ENCODE results near the gene KCNG2. TPM values are rescaled to one million over a fixed set of nuclear protein-coding genes. Genes with fewer than 3 reads are reported as not detected.

The KCNG2 gene
- total RNA-seq, 1 donor: under 0.01 TPM

DNA sequence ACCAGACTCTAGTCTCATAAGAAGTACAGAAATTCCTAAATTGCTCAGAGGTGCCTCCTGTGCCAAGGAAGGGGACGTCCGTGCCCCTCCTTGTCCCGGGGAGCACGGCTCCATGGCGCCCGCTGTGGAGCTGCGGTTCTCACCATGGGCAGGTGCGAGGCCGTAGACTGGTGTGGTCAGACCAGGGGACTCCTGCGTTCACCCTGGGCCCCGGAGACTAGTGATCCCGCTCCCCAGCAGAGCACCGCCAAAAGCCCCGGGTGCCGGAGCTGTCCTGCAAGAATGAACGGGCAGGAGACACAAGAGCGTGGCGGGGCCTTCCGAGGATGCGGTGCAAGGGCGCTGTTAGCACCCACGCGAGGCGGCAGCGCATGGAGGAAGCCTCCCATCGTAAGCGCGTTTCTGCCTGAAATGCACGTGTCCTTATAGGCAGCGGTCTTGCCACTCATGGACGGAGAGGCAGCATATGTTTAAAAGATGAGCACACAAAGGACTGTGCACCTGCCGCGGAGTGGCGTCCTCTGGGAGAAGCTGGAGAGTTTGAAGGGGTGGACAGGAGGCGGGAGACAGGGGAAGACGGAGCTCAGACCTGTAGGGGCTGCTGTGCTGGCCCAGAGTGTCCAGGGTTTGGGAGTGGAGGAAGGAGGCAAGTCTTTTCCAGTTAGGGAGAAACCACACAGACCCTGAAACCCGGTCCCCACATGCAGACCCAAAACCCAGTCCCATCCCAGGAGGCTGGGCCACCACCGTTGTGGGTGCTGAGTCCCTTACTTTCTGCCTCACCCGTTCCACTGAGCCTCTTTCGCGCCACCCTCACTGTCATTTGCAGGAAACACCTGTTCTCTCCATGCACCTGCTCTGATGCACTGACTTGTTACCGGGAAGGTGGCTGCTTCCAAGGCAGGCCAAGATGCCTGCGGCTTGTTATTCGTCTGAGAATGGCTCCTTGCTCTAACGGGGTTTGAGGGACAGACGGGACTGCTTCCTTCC lies 7.5 kb upstream of the KCNG2 start:
- no peak for DNase-seq (ENCODE audit: low read depth)
- no peak overlapping the region for H3K4me3 ChIP-seq (ENCODE audit: low read depth, low read length)
- TF ChIP-seq, protein P1, sequence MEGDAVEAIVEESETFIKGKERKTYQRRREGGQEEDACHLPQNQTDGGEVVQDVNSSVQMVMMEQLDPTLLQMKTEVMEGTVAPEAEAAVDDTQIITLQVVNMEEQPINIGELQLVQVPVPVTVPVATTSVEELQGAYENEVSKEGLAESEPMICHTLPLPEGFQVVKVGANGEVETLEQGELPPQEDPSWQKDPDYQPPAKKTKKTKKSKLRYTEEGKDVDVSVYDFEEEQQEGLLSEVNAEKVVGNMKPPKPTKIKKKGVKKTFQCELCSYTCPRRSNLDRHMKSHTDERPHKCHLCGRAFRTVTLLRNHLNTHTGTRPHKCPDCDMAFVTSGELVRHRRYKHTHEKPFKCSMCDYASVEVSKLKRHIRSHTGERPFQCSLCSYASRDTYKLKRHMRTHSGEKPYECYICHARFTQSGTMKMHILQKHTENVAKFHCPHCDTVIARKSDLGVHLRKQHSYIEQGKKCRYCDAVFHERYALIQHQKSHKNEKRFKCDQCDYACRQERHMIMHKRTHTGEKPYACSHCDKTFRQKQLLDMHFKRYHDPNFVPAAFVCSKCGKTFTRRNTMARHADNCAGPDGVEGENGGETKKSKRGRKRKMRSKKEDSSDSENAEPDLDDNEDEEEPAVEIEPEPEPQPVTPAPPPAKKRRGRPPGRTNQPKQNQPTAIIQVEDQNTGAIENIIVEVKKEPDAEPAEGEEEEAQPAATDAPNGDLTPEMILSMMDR (IDR thresholded peaks at IDR 0.05; ENCODE audit: insufficient read depth, low read depth, low read length): no peak

DNA sequence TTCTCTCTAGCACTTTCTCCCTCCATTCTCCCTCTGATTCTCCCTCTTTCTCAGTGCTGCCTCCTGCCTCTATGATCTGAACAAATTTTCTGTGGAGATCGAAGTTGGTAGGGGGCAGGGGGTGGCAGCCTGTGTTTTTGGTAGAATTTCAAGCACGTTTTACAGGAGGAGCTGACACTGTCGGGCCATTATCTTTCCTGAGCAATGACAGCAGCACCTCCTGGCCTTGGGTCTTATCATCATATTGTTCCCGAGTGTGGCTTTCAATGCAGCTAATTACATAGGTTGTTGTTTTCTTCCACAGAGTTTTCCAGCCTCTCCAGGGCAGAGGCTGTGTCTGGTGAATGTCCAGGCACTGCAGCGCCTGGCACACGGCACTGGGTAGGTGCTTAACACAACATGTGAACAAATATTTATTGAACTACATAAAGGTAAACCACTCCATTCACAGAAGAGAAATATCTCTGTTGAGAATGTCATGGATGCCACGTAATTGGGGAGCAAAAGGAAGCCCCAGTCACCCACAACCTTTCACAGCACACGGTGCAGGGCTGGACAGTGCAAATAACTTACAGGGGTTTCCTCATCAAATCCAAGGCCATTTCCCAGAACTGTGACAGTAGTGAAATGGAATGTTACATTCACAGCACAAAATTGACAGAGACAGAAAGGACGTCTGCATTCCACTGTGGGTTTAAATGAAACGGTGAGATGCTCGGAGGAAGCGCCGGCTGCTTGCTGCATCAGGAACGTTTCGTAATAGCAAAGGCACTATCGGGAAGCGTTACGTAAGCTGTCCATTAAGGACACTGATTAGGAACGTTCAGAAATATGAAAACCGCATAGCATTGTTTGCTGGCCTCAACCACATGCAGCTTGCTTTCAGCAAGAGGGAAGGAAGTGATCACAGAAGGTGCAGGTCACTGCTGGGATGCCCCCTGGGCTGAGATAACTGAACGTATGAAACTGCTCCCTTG lies 6.5 kb upstream of the KCNG2 start:
- H3K4me3 ChIP-seq (ENCODE audit: low read depth, low read length): no peak overlapping the region
- TF ChIP-seq, protein P1 (IDR thresholded peaks at IDR 0.05; ENCODE audit: insufficient read depth, low read depth, low read length): no peak
- DNase-seq (ENCODE audit: low read depth): peak; percentile 99

DNA sequence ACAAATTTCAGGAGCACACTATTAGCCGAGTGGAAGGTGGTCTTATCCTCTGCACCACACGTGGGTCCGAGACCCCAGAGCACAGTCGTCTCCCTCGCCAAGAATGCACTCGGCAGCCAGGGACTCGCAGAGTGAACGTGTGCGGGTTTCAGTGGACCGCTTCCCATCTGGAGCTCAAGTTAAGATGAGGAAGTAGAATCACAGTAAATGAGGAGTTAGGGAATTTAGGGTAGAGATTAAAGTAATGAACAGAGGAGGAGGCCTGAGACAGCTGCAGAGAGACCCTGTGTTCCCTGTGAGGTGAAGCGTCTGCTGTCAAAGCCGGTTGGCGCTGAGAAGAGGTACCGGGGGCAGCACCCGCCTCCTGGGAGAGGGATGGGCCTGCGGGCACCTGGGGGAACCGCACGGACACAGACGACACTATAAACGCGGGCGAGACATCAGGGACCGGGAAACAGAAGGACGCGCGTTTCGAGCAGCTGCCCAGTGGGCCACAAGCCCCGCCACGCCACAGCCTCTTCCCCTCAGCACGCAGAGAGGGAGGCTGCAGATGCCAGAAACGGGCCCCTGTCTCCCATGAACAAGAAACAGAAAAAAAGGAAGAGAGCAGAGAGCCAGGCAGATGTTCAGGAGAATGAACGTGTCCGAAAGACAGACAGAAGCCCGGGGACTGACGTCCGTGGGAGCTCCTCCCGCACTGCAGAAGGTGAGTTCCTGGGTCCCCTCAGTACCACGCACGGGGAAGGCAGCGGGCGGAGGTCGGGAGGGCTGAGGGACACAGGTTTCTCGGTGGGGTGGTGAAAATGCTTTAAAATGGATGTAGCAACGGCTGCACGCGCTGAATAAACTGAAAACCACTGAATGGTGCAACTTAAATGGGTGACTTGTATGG lies 5.4 kb upstream of the KCNG2 start:
- TF ChIP-seq, protein P1 (IDR thresholded peaks at IDR 0.05; ENCODE audit: insufficient read depth, low read depth, low read length): no peak
- no peak for DNase-seq (ENCODE audit: low read depth)
- H3K4me3 ChIP-seq (ENCODE audit: low read depth, low read length): no peak overlapping the region

DNA sequence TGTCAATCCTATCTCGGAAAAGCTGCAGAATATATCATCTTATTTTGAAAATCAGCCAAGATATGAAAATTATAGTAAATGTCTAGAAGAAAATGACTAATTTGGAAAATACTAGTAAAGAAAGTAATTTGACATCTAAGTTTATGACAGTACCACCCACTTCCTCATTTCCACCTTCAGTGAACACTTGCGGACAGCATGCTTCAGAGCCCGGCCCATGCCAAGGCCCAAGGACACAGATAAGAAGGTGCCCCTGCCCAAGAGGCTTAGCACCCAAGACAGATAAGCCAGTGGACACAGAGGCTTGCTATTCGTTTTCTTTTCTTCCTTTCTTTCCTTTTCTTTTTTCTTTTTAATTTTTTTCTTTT lies 4.8 kb upstream of the KCNG2 start:
- no peak for DNase-seq (ENCODE audit: low read depth)
- TF ChIP-seq, protein P1 (IDR thresholded peaks at IDR 0.05; ENCODE audit: insufficient read depth, low read depth, low read length): no peak
- no peak overlapping the region for H3K4me3 ChIP-seq (ENCODE audit: low read depth, low read length)

DNA sequence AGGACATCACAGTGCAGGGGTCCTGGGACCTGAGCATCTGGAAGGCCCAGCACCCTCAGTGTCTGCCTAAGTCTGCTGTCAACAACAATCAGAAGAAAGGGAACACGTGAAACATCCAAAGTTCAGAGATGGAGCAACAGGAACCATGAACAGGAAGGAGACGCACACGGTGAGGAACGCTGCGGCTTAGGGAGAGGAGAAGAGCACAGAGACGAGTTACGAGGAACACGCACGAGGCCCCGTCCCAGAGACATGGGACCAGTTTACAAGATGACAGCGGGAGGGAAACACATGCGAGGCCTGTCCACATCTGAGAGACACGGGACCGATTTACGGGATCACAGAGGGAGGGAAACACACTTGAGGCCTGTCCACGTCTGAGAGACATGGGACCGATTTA lies 2.9 kb upstream of the KCNG2 start:
- no peak for DNase-seq (ENCODE audit: low read depth)
- TF ChIP-seq, protein P1 (IDR thresholded peaks at IDR 0.05; ENCODE audit: insufficient read depth, low read depth, low read length): no peak
- no peak overlapping the region for H3K4me3 ChIP-seq (ENCODE audit: low read depth, low read length)

DNA sequence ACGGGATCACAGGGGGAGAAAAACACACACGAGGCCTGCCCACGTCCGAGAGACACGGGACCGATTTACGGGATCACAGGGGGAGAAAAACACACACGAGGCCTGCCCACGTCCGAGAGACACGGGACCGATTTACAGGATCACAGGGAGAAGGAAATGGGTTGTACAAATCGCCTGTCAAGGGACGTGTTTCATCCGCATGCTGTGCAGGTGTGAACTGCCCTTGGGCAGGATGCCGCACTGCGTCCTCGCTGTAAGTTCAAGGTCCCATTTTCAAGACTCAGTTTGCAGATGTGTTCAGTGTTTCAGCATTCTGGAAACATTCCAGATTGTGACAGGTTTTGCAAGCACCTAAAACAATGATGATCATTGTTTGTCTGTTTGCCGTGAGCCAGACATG lies 2.3 kb upstream of the KCNG2 start:
- TF ChIP-seq, protein P1 (IDR thresholded peaks at IDR 0.05; ENCODE audit: insufficient read depth, low read depth, low read length): no peak
- no peak for DNase-seq (ENCODE audit: low read depth)
- H3K4me3 ChIP-seq (ENCODE audit: low read depth, low read length): no peak overlapping the region

All from fibroblast of villous mesenchyme (primary cell).